GM19193 (cell line): ENCODE results near the gene SRGAP3.

ENCODE experiments used
- POLR2A ChIP-seq: IDR thresholded peaks from 4 replicates; pipeline ENCODE4 v1.6.1; 2011; ENCODE audit not compliant: insufficient read depth, insufficient read length; ENCODE audit errors: extremely low read depth

SRGAP3 gene

GRCh38 chr3:9113040-9113439, 136.4 kb downstream of the SRGAP3 start:
- no peak for TF ChIP-seq POLR2A

GRCh38 chr3:9111866-9112265, 137.6 kb downstream of the SRGAP3 start:
- TF ChIP-seq POLR2A = no peak

GRCh38 chr3:9111417-9111816, 138.0 kb downstream of the SRGAP3 start:
- TF ChIP-seq POLR2A = no peak

GRCh38 chr3:9110802-9111201, 138.6 kb downstream of the SRGAP3 start:
- no peak for TF ChIP-seq POLR2A

- TF ChIP-seq POLR2A = no peak
Observed at GRCh38 chr3:9110316-9110715, 139.1 kb downstream of the SRGAP3 start.

- no peak for TF ChIP-seq POLR2A
Observed at GRCh38 chr3:9109568-9109914, 139.9 kb downstream of the SRGAP3 start.

GRCh38 chr3:9108876-9109567, 140.4 kb downstream of the SRGAP3 start:
- TF ChIP-seq POLR2A = no peak

- no peak for TF ChIP-seq POLR2A
Observed at GRCh38 chr3:9107738-9108137, 141.7 kb downstream of the SRGAP3 start.

GRCh38 chr3:9105421-9105820, 144.0 kb downstream of the SRGAP3 start:
- TF ChIP-seq POLR2A = no peak

- TF ChIP-seq POLR2A = no peak
Observed at GRCh38 chr3:9104121-9104520, 145.3 kb downstream of the SRGAP3 start.

GRCh38 chr3:9102240-9102981, 147.0 kb downstream of the SRGAP3 start:
- no peak for TF ChIP-seq POLR2A

- no peak for TF ChIP-seq POLR2A
Observed at GRCh38 chr3:9101286-9101685, 148.2 kb downstream of the SRGAP3 start.

GRCh38 chr3:9100513-9100894, 148.9 kb downstream of the SRGAP3 start:
- no peak for TF ChIP-seq POLR2A

GRCh38 chr3:9099702-9100512, 149.5 kb downstream of the SRGAP3 start:
- TF ChIP-seq POLR2A = no peak

GRCh38 chr3:9098716-9099675, 150.4 kb downstream of the SRGAP3 start:
- no peak for TF ChIP-seq POLR2A

- TF ChIP-seq POLR2A = no peak
Observed at GRCh38 chr3:9097495-9097894, 152.0 kb downstream of the SRGAP3 start.
